Fibroblast of peridontal ligament (primary cell): ENCODE measurements around the gene MAGOH.
A peak's percentile ranks its signal among the peaks of the same experiment; 100 is the strongest.
"Not testable (repeated sequence)": the region's sequence is repeated elsewhere in the genome, so short reads cannot be mapped to it uniquely, and the experiment has no call there.

Source experiments
- DNase-seq: peaks from one replicate; pipeline ENCODE4 v3.0.0-alpha.2; 2010; ENCODE audit errors: extremely low read depth

The MAGOH gene

DNA sequence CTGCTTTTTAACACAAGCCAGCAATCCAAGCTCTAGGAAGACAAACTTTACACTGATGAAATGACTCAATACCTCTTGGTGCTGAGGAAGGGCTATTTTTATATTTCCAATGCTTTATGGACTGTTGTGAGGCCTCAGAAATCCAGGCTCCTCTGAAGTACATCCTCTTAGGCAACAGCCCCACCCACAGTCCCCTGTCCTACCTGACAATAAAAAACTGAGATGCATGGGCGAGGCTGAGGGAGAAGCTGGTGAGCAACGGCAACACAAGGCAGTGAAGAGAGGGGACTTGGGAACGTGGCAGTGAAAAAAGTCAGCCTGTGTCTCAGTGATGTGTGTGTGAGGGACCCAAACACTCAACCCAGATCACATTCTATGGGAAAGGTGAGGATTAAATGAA lies 51.8 kb downstream of the MAGOH start:
- DNase-seq = no peak

DNA sequence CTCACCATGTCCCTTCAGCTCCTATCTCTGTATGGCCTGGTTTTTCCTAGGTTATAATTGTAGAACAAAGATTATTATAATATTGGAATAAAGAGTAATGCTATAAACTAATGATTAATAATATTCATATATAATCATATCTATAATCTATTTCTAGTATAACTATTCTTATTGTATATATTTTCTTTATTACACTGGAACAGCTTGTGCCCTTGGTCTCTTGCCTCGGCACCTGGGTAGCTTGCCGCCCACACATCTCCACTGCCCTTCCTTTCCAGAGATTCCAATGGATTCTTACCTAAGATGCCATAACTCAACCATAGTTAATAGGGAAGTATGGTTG lies 52.4 kb downstream of the MAGOH start:
- not testable (repeated sequence) for DNase-seq

GRCh38 chr1:53183095-53183990 lies 55.0 kb downstream of the MAGOH start:
- no peak for DNase-seq

DNA sequence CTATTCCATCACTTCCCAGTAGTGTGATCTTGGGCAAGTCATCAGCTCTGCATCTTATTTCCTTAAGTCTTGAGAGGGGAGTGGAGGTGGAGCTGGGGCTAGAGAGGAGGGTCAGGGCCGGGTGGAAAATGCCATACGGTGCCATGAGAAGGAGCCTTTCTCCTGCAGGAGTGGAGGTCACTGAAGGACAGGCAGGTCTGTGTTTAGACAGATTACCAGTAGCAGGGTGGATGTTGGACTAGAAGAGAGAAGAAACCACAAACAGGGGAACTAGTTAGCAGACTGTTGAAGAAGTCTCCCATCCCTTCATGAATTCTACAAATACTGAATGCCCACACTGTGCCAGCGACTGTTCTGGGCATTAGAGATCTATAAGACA lies 55.6 kb downstream of the MAGOH start:
- DNase-seq = no peak

GRCh38 chr1:53182111-53182593 lies 56.2 kb downstream of the MAGOH start:
- peak; percentile 76 for DNase-seq

GRCh38 chr1:53180951-53181350 lies 57.4 kb downstream of the MAGOH start:
- DNase-seq = no peak

- DNase-seq = peak; percentile 68
Measured at GRCh38 chr1:53180226-53180625, 58.1 kb downstream of the MAGOH start.
